ENCODE results near the gene ACRBP. TPM values are rescaled to one million over a fixed set of nuclear protein-coding genes. Genes with fewer than 3 reads are reported as not detected.

ACRBP gene
- 5.0 and 5.6 TPM in 2 replicates for total RNA-seq
- long read RNA-seq, partial matches to known transcripts, result 1 of 5 reads
- long read RNA-seq, other reads (novel, unspliced or antisense), result 2 of 5 reads

- H3K4me1 Mint-ChIP-seq (ENCODE audit: low read depth), result peaks cover 5% of the 10 kb centered on the region
- peaks cover 25% of the 10 kb centered on the region for H3K36me3 Mint-ChIP-seq (ENCODE audit: insufficient read depth)
- DNase-seq (ENCODE audit: low spot score, unreplicated experiment), result peak; percentile 44
- peaks cover 28% of the 10 kb centered on the region for H3K27me3 Mint-ChIP-seq
- H3K9me3 Mint-ChIP-seq (ENCODE audit: low read depth), result no peaks in the 10 kb centered on the region
- TF ChIP-seq CTCF (IDR thresholded peaks at IDR 0.05; ENCODE audit: unreplicated experiment), result no peak
- H3K27ac Mint-ChIP-seq, result no peak within 1 kb of the TSS
- peak within 1 kb of the TSS; percentile 73 for H3K4me3 Mint-ChIP-seq (ENCODE audit: low read depth)
Observed at GRCh38 chr12:6647083-6647604, at the start of gene ACRBP. TSS of gene ACRBP (minus strand) at chr12:6647432. CDS start at chr12:6647366, 66 bp downstream.

GRCh38 chr12:6695313-6696045 lies 48.2 kb upstream of the ACRBP start:
- no peak for TF ChIP-seq CTCF (IDR thresholded peaks at IDR 0.05; ENCODE audit: unreplicated experiment)
- DNase-seq (ENCODE audit: low spot score, unreplicated experiment), result no peak
- H3K9me3 Mint-ChIP-seq (ENCODE audit: low read depth), result no peaks in the 10 kb centered on the region
- H3K27ac Mint-ChIP-seq, result peak overlapping the region; percentile 44
- H3K4me3 Mint-ChIP-seq (ENCODE audit: low read depth), result no peak overlapping the region
- no peaks in the 10 kb centered on the region for H3K36me3 Mint-ChIP-seq (ENCODE audit: insufficient read depth)
- peaks cover 8% of the 10 kb centered on the region for H3K4me1 Mint-ChIP-seq (ENCODE audit: low read depth)
- peaks cover 57% of the 10 kb centered on the region for H3K27me3 Mint-ChIP-seq

GRCh38 chr12:6694701-6695100 lies 47.5 kb upstream of the ACRBP start:
- peaks cover 56% of the 10 kb centered on the region for H3K27me3 Mint-ChIP-seq
- H3K9me3 Mint-ChIP-seq (ENCODE audit: low read depth), result no peaks in the 10 kb centered on the region
- H3K36me3 Mint-ChIP-seq (ENCODE audit: insufficient read depth), result no peaks in the 10 kb centered on the region
- TF ChIP-seq CTCF (IDR thresholded peaks at IDR 0.05; ENCODE audit: unreplicated experiment), result no peak
- H3K27ac Mint-ChIP-seq, result no peak overlapping the region
- DNase-seq (ENCODE audit: low spot score, unreplicated experiment), result no peak
- peaks cover 13% of the 10 kb centered on the region for H3K4me1 Mint-ChIP-seq (ENCODE audit: low read depth)
- no peak overlapping the region for H3K4me3 Mint-ChIP-seq (ENCODE audit: low read depth)

- TF ChIP-seq CTCF (IDR thresholded peaks at IDR 0.05; ENCODE audit: unreplicated experiment), result no peak
- H3K27ac Mint-ChIP-seq, result no peak overlapping the region
Observed at GRCh38 chr12:6693832-6694355, 46.7 kb upstream of the ACRBP start.

GRCh38 chr12:6692888-6693287 lies 45.7 kb upstream of the ACRBP start:
- TF ChIP-seq CTCF (IDR thresholded peaks at IDR 0.05; ENCODE audit: unreplicated experiment), result no peak
- Mint-ChIP-seq H3K9me3 (ENCODE audit: low read depth) (no peaks in the 10 kb centered on the region), H3K4me3 (ENCODE audit: low read depth) (no peak overlapping the region), H3K36me3 (ENCODE audit: insufficient read depth) (no peaks in the 10 kb centered on the region), H3K27ac (no peak overlapping the region), H3K4me1 (ENCODE audit: low read depth) (peaks cover 18% of the 10 kb centered on the region), H3K27me3 (peaks cover 38% of the 10 kb centered on the region)
- DNase-seq (ENCODE audit: low spot score, unreplicated experiment), result no peak

More at GRCh38 chr12:6693832-6694355, 46.7 kb upstream of the ACRBP start:
- Mint-ChIP-seq H3K36me3 (ENCODE audit: insufficient read depth) (no peaks in the 10 kb centered on the region), H3K9me3 (ENCODE audit: low read depth) (no peaks in the 10 kb centered on the region), H3K27me3 (peaks cover 48% of the 10 kb centered on the region), H3K4me3 (ENCODE audit: low read depth) (no peak overlapping the region), H3K4me1 (ENCODE audit: low read depth) (peaks cover 11% of the 10 kb centered on the region)
- no peak for DNase-seq (ENCODE audit: low spot score, unreplicated experiment)

Data from progenitor cell of endocrine pancreas (in vitro differentiated cells).